Astrocyte of the spinal cord (primary cell): ENCODE data around the gene ANKRD40.

Source experiments
- DNase-seq: peaks from one replicate; pipeline ENCODE4 v3.0.0; 2011; ENCODE audit warnings: low read depth, low spot score
- H3K4me3 ChIP-seq: 2 replicates; pipeline ENCODE4 v1.5.1; 2011; ENCODE audit warnings: low read depth, mild to moderate bottlenecking, low read length, moderate library complexity
- in situ Hi-C: cut with HindIII; loops from 2 replicates; pipeline ENCODE4 v1.10.0; 2017; ENCODE audit warnings: low sequenced_read_pairs
- TF ChIP-seq, protein P1 (sequence below): IDR thresholded peaks from 2 replicates; pipeline ENCODE4 v1.5.1; 2012; ENCODE audit warnings: low read depth, mild to moderate bottlenecking, low read length, inconsistent platforms

ANKRD40 gene

DNA sequence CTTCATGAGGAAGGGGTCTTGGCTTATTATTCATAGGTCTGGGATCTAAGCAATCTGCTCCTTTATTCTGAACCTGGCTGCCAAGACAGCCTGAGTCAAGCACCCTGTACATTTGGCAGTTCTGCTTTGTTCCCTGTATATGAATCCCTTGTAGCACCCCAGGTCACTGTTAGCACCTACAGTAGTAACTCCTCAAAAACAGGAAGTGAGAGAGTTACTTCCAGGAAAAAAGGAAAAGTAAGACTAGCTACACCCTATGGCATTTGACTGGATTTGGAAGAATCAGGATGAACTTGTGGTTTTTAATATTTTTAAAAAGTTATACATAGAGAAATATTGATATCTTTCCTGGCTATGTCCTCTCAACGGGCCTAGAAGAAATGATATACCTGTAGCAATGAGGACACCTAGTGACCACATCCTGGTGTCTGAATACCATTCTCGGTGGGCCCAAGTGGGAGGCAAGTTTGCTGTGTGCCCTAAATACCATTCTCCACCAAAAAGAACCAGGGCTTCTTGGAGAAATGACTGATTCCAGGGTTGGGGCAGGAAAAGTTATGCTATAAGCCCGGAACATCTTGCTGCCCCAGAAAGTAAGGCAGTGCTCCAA lies 9.9 kb downstream of the ANKRD40 start:
- in situ Hi-C loops, result no loop called here
- H3K4me3 ChIP-seq, result no peak overlapping the region
- TF ChIP-seq, protein P1, sequence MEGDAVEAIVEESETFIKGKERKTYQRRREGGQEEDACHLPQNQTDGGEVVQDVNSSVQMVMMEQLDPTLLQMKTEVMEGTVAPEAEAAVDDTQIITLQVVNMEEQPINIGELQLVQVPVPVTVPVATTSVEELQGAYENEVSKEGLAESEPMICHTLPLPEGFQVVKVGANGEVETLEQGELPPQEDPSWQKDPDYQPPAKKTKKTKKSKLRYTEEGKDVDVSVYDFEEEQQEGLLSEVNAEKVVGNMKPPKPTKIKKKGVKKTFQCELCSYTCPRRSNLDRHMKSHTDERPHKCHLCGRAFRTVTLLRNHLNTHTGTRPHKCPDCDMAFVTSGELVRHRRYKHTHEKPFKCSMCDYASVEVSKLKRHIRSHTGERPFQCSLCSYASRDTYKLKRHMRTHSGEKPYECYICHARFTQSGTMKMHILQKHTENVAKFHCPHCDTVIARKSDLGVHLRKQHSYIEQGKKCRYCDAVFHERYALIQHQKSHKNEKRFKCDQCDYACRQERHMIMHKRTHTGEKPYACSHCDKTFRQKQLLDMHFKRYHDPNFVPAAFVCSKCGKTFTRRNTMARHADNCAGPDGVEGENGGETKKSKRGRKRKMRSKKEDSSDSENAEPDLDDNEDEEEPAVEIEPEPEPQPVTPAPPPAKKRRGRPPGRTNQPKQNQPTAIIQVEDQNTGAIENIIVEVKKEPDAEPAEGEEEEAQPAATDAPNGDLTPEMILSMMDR, result no peak
- no peak for DNase-seq

DNA sequence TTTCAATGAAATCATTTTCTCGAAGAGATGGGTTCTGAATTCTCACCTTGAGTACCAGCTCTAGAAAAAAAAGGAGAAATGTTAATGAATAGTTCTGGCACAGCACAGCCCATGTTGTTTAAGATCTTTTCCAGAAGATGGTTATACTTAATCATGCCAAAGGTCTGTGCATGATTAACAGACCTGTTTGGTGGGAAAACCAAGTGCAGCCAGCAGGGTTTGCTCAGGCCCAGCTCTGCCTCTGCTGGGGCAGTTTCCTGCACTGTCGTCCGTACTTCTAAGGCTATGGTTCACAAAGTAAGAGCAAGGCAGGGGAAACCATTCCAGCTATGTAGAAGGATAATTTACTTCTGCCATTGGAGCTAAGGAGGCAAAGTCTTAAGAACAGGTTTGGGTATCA lies 10.7 kb downstream of the ANKRD40 start:
- TF ChIP-seq, protein P1, result no peak
- in situ Hi-C loops, result no loop called here
- H3K4me3 ChIP-seq, result no peak overlapping the region
- DNase-seq, result no peak

DNA sequence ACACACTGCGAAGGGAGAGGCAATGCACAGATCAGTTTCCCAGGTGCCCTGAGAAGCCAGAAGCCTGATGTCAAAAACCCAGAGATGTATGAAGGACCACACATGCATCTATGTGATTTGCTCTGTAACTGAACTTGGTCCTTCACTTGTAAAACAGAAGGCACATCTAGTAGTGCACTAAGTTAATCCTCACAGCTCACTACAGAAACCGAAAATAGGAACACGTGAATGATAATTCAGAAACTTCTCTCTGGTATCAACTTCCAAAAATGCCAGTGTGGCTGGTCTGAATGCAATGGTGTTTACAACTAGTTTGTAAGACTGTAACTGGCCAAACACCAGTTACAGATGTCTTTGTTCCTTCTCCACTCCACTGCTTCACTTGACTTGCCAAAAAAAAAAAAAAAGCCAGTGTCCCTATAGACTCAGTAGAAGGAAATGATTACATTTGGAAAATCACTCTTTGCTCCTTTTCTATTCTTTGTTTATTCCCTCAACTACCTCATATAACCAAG lies 11.3 kb downstream of the ANKRD40 start:
- no peak overlapping the region for H3K4me3 ChIP-seq
- DNase-seq, result no peak
- in situ Hi-C loops, result no loop called here
- TF ChIP-seq, protein P1, result no peak

DNA sequence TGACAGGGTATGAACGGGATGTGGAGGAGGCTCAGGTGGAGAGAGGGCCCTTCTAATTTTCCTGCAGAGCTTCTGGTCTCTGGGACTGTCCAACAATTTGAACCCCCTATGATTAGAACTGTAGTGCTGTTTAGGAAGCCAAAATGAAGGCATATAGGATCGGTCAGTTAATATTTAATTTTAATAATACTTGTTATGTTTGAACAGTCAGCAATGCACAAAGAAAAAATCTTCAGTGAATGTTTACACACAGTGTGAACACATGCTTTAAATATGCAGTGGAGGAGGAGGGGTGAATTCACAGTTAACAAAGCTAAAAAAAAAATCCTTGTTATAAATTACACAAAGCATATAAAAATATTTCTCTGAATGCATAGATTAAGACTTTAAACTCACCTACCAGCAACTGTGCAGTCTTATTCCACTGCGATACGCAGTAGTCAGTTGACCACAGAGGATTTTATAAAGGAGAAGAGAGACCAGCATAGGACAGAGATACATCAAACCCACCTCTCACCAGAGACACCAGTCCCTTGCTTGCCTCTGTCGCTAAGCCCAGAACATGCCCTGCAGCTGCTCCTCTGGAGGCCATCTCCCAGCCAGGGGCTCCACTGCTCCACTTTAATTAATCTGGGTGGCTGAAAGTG lies 14.6 kb downstream of the ANKRD40 start:
- DNase-seq, result peak; percentile 25
- in situ Hi-C loops, result no loop called here
- TF ChIP-seq, protein P1, result no peak
- no peak overlapping the region for H3K4me3 ChIP-seq

DNA sequence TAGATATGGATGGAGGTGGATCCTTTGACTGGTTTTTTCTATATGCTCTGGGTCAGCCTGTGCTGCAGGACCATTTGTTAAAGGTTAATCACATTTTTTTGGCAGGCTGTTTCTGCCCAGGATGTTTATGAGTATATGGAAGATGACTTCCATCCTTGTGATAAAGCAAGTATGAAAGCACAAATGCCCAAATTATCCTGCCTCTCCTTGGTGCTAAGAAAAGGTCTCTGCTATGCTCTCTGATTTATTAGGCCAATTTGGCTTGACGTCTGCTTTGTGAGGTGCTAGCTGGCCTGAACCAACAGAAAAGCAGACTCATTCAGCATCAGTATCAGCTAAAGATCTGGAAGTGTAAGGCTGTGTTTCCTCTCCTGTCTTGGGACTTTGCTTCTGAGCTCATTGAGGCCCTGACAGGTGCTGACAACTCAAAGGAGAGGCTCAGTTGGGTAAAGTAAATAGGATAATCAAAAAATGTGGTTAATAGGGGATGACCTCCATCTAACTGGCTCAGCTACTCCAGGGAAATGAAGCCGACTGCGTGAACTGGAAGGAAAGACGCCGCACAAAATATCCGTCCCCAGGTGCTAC lies 15.2 kb downstream of the ANKRD40 start:
- TF ChIP-seq, protein P1, result no peak
- in situ Hi-C loops, result no loop called here
- no peak overlapping the region for H3K4me3 ChIP-seq
- no peak for DNase-seq

DNA sequence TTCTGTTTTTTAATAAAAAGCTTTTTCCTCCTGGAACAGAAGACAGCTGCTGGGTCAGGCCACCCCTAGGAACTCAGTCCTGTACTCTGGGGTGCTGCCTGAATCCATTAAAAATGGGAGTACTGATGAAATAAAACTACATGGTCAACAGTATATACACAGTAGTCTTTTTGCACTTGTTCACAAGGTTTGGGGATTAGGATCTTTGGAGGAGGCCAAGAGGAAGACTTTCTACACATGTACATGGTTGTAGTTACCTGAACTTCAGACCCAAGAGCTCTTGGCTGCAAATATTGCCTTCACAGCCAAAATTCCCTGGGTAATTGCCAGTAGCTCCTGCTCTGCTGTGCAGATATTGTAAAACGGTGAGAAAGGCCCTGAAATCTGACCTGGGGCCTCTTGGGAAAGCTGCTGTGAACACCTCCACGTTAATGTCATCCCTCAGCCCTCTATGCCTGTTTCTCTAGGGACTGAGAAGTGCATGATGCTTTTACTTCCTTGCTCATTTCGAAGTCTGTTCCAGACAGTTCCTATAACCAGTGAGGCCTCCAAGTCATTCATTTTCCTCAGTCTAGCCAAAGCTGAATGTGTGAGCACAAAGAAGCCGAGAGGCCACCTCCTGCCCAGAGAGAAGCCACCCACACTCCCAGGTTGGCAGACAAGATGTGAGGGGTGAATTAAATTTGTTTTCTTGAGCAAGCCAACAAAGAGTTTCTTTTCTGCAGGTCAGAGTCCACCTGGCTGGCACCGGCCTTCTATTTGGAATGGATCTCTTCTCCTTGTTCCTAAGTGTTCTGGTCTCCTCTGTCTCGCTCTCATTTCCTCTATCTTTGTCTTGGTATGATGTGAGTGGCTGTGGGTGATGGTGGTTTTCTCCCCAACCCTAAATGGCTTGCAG lies 15.9 kb downstream of the ANKRD40 start:
- in situ Hi-C loops, result no loop called here
- H3K4me3 ChIP-seq, result no peak overlapping the region
- TF ChIP-seq, protein P1, result no peak
- no peak for DNase-seq
